Adrenal gland (tissue), 12 donors: ENCODE data around the gene LRCH4. TPM values are rescaled to one million over a fixed set of nuclear protein-coding genes. Genes with fewer than 3 reads are reported as not detected.

Experiments used
- DNase-seq, 7 donors: peaks; one replicate each; pipeline ENCODE4 v3.0.0-alpha.2; 2019 to 2020
- H3K27ac ChIP-seq, 5 donors: fragments of 200-600 bp; sonication (generic) in 4 of 5; 1 replicate in 3 of 5; 2 replicates in 2 of 5; pipeline versions ENCODE4 v1.5.1 to v1.8.0; 2016 to 2020; ENCODE audit warnings: mild to moderate bottlenecking in 1 of 5
- H3K27me3 ChIP-seq: fragments of 200-600 bp; 2 replicates; pipeline ENCODE4 v1.8.0; 2021
- H3K36me3 ChIP-seq, 2 donors: fragments of 200-600 bp; replicated peaks in 1 of 2; 1 replicate in 1 of 2; 2 replicates in 1 of 2; pipeline versions ENCODE4 v1.5.1 to v1.8.0; 2018 to 2022
- H3K4me1 ChIP-seq, 2 donors: fragments of 200-600 bp; replicated peaks in 1 of 2; 1 replicate in 1 of 2; 2 replicates in 1 of 2; pipeline versions ENCODE4 v1.5.1 to v1.8.0; 2018 to 2021
- H3K4me3 ChIP-seq, 4 donors: fragments of 200-600 bp; sonication (generic) in 3 of 4; one replicate each; pipeline ENCODE4 v1.5.1; 2016 to 2018
- H3K9me3 ChIP-seq, 3 donors: fragments of 200-600 bp; sonication (generic) in 1 of 3; replicated peaks in 1 of 3; 1 replicate in 2 of 3; 2 replicates in 1 of 3; pipeline versions ENCODE4 v1.5.1 to v1.8.0; 2016 to 2021
- POLR2A ChIP-seq, 2 donors: fragments of 450-650 bp; IDR thresholded peaks; one replicate each; pipeline ENCODE4 v1.6.1; 2017; ENCODE audit warnings: antibody characterized with exemption in 2 of 2, mild to moderate bottlenecking in 2 of 2, moderate library complexity in 1 of 2
- WGBS, 4 donors: extraction: QIAGEN DNeasy Blood & Tissue Kit in 2 of 4; methylation state at CpG; one replicate each; pipeline versions ENCODE4 v1.1.5 to v1.1.7; 2013 to 2017; 5-methylcytosine and 5-hydroxymethylcytosine counted together
- intact Hi-C, 2 donors: fragments of 100-400 bp; cut with DNase I; formaldehyde crosslinking; loops; one replicate each; pipeline versions ENCODE4 v1.14.1 to v1.15.0; 2022 to 2023
- polyA plus RNA-seq, 3 donors: library from polyadenylated mRNA; stranded (reverse); fragments of 200-250 nt in 2 of 3; fragments of 350-450 nt in 1 of 3; fragmentation: Illumina TruSeq in 1 of 3; extraction: RNeasy Lipid Tissue Mini Kit (QIAGEN cat#74804) in 1 of 3; gene quantifications; one replicate each; pipeline ENCODE4 v1.2.3, GENCODE V29; 2013 to 2014
- total RNA-seq, 9 donors: library from RNA; depleted of rRNA in 4 of 9; stranded (reverse); fragments of >200 nt in 4 of 9; fragments of 120-200 nt in 1 of 9; fragmentation: NEBNext Ultra II Directional in 1 of 9; extraction: Animal tissue kit (Norgen Biotek cat#: 25700) in 1 of 9; gene quantifications; one replicate each; pipeline versions ENCODE4 v1.1.0 to v1.2.4, GENCODE V29; 2013 to 2023
- TF ChIP-seq, protein P1 (sequence below), 6 experiments: fragments of 450-650 bp in 4 of 6; fragments of 200-600 bp in 2 of 6; sonication (generic) in 1 of 6; IDR thresholded peaks; 1 replicate in 5 of 6; 2 replicates in 1 of 6; pipeline versions ENCODE4 v1.5.1 to v1.8.0; 2016 to 2021; ENCODE audit warnings: antibody characterized with exemption in 6 of 6, mild to moderate bottlenecking in 2 of 6, moderate library complexity in 1 of 6
- donor health status: healthy with polysubstance abuse.
- donor health status: Bipolar disorder and iron deficiency.
- donor health status: DM: yes; HTN: yes; CAD: no.
- donor health status: DM: no; HTN: no; CAD: no.
- donor health status: DM: no; HTN: no; CAD: no.
- donor health status: DM: yes; HTN: yes; CAD: no.

Gene LRCH4
- total and polyA plus RNA-seq, 12 donors, result 10.4 to 235 (median 59.8) TPM

DNA sequence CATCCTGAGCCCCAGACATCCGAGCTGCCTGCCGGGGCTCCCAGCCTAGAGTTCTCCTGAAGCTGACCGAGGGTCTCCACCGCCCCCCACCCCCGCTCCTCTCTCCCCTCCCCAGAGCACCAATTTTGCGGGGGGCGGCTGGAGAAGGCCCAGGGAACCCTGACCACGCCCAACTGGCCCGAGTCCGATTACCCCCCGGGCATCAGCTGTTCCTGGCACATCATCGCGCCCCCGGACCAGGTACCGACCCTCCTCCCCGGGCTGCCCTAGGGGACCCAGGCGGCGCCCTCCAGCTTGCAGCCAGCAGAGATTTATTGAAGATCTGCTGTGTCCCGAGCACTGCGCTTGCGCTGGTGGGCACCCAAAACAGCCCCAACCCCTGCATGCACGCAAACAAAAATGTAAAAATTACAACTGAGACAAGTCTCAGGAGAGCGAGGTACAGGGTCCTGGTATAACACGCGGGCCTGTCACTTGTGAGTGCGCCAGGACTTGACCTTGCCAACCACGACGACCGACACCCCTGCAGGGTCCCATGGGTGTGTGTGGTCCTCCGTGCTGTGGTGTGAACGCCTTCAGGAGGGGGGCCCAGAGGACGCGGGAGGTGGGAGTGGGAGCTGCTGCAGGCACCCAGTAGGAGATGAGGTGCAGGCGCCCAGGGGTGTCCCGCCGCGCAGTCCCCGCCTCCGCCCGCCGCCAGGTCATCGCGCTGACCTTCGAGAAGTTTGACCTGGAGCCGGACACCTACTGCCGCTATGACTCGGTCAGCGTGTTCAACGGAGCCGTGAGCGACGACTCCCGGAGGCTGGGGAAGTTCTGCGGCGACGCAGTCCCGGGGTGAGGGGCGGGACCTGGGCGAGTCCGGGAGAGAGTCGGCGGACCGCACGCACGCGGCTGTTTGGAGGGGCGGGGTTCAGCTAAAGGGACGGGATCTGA is 19.3 kb upstream of the LRCH4 start:
- intact Hi-C loops, result no loop called here
- TF ChIP-seq, protein P1, sequence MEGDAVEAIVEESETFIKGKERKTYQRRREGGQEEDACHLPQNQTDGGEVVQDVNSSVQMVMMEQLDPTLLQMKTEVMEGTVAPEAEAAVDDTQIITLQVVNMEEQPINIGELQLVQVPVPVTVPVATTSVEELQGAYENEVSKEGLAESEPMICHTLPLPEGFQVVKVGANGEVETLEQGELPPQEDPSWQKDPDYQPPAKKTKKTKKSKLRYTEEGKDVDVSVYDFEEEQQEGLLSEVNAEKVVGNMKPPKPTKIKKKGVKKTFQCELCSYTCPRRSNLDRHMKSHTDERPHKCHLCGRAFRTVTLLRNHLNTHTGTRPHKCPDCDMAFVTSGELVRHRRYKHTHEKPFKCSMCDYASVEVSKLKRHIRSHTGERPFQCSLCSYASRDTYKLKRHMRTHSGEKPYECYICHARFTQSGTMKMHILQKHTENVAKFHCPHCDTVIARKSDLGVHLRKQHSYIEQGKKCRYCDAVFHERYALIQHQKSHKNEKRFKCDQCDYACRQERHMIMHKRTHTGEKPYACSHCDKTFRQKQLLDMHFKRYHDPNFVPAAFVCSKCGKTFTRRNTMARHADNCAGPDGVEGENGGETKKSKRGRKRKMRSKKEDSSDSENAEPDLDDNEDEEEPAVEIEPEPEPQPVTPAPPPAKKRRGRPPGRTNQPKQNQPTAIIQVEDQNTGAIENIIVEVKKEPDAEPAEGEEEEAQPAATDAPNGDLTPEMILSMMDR (IDR thresholded peaks at IDR 0.05), result no peak
- no peak for TF ChIP-seq POLR2A (IDR thresholded peaks at IDR 0.05)
- H3K36me3 ChIP-seq, result no peaks in the 10 kb centered on the region
- H3K27ac ChIP-seq, result peak overlapping the region in 3 of 5 donors; percentile 3 to 68 (median 60)
- peak overlapping the region in 2 of 4 donors; percentile 45 to 57 for H3K4me3 ChIP-seq
- H3K9me3 ChIP-seq, result no peaks in the 10 kb centered on the region
- no peaks in the 10 kb centered on the region for H3K27me3 ChIP-seq
- H3K4me1 ChIP-seq, result peaks cover 14 to 16% of the 10 kb centered on the region in 2 donors
- peak; percentile 68 to 80 (median 71) for DNase-seq
- 12 to 44% (median 27%) methylated on average over 31 to 68 of the region's 68 CpGs for WGBS, 4 donors

DNA sequence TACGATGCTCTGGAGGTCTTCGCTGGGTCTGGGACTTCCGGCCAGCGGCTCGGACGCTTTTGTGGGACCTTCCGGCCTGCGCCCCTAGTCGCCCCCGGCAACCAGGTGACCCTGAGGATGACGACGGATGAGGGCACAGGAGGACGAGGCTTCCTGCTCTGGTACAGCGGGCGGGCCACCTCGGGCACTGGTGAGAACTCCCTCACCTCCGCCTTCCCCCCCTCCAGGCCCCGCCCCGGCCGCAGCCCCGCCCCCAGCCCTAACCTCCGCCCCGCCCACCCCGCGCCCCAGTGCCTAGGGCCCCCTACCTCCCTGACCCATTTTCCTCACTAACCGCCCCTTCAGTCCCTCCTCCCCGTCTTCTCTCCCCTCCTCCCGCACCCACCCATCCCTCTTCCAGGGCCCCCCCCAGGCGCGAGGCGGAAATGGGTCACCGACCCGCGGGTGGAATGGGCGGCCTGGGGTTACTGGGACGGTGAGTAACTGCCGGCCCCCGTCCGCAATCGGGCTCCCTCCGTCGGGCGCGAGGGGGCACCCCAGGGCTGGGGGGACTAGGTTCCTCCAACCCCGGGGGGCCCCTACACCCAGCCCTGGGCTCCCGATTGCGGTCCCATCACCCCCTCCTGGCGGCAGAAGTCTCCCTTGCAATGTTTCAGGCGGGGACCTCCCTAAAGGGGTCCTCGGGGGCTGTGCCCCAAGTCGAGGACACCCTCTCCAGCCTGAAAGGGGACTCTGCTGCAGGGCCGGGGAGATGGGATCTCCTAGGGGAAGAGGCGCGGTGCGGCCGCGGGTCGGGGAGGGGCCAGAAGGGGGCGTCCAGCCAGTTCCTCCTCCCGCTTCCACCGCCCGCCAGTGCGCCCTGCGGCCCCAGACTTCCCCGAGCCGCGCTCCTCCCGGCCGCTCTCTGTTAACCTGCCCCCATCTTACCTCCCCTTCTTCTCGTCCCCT is 18.4 kb upstream of the LRCH4 start:
- peak in 1 of 2 donors; percentile 24 for TF ChIP-seq POLR2A (IDR thresholded peaks at IDR 0.05)
- TF ChIP-seq, protein P1 (IDR thresholded peaks at IDR 0.05), result peak; percentile 9 to 57 (median 38)
- 0 to 4% (median 2%) methylated on average over 5 to 70 of the region's 70 CpGs for WGBS, 4 donors
- peak; percentile 68 to 78 (median 74) for DNase-seq
- Histone ChIP-seq H3K4me3 (peak overlapping the region in 3 of 4 donors; percentile 11 to 57 (median 45)), H3K27ac (peak overlapping the region in 3 of 5 donors; percentile 3 to 68 (median 60)), H3K9me3 (no peaks in the 10 kb centered on the region), H3K27me3 (no peaks in the 10 kb centered on the region), H3K36me3 (no peaks in the 10 kb centered on the region), H3K4me1 (peaks cover 14 to 16% of the 10 kb centered on the region in 2 donors)
- intact Hi-C loops, result no loop called here

DNA sequence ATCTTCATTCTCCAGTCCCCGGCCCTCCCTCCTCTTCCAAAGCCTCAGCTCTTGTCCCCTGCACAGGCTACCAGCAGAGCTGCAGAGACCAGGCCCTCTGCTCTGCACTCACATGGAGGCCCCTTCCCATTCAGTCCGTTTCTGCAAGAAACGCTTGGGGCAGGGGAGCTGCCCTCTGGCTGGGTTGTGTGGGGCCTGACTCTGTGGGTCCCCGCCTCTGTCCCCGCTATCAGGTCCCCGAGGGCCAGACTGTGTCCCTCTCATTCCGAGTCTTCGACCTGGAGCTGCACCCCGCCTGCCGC is 17.7 kb upstream of the LRCH4 start:
- TF ChIP-seq POLR2A (IDR thresholded peaks at IDR 0.05), result no peak
- TF ChIP-seq, protein P1 (IDR thresholded peaks at IDR 0.05), result no peak
- Histone ChIP-seq H3K36me3 (no peaks in the 10 kb centered on the region), H3K4me1 (peaks cover 14 to 16% of the 10 kb centered on the region in 2 donors), H3K27ac (peak overlapping the region in 3 of 5 donors; percentile 3 to 68 (median 53)), H3K9me3 (no peaks in the 10 kb centered on the region), H3K4me3 (peak overlapping the region in 3 of 4 donors; percentile 11 to 57 (median 45)), H3K27me3 (no peaks in the 10 kb centered on the region)
- no peak for DNase-seq
- WGBS, 4 donors, result 19 to 42% (median 25%) methylated on average over 3 to 10 of the region's 10 CpGs
- intact Hi-C loops, result no loop called here
